NCI-H1436 treated with DMSO at 0.1 percent for 48 hours (cell line): ENCODE results near the gene TLE4.

Experiments
- DNase-seq: peaks from one replicate; lab custom pipeline; 2025; lab: John Stamatoyannopoulos, UW

The TLE4 gene

GRCh38 chr9:79572032-79572607 is 355 bp downstream of the TLE4 start:
- no peak for DNase-seq

GRCh38 chr9:79572608-79573411 is 1.0 kb downstream of the TLE4 start:
- no peak for DNase-seq

- no peak for DNase-seq
Observed at GRCh38 chr9:79573412-79573923, 1.7 kb downstream of the TLE4 start.

GRCh38 chr9:79574136-79574535 is 2.4 kb downstream of the TLE4 start:
- no peak for DNase-seq

- DNase-seq: no peak
Observed at GRCh38 chr9:79574781-79575180, 3.0 kb downstream of the TLE4 start.

- DNase-seq: no peak
Observed at GRCh38 chr9:79575547-79575946, 3.8 kb downstream of the TLE4 start.

- DNase-seq: peak; percentile 63
Observed at GRCh38 chr9:79577969-79578723, 6.4 kb downstream of the TLE4 start.

GRCh38 chr9:79578891-79579290 is 7.1 kb downstream of the TLE4 start:
- no peak for DNase-seq

GRCh38 chr9:79579624-79580023 is 7.9 kb downstream of the TLE4 start:
- DNase-seq: no peak

GRCh38 chr9:79580055-79580454 is 8.3 kb downstream of the TLE4 start:
- no peak for DNase-seq

- DNase-seq: no peak
Observed at GRCh38 chr9:79581388-79581787, 9.6 kb downstream of the TLE4 start.

- no peak for DNase-seq
Observed at GRCh38 chr9:79581794-79582193, 10.0 kb downstream of the TLE4 start.

GRCh38 chr9:79583952-79584654 is 12.3 kb downstream of the TLE4 start:
- DNase-seq: no peak

- DNase-seq: no peak
Observed at GRCh38 chr9:79584655-79584982, 12.9 kb downstream of the TLE4 start.

GRCh38 chr9:79588488-79589223 is 16.9 kb downstream of the TLE4 start:
- DNase-seq: no peak

- DNase-seq: no peak
Observed at GRCh38 chr9:79591458-79591857, 19.7 kb downstream of the TLE4 start.

GRCh38 chr9:79592726-79593493 is 21.1 kb downstream of the TLE4 start:
- no peak for DNase-seq

GRCh38 chr9:79598562-79599345 is 27.0 kb downstream of the TLE4 start:
- DNase-seq: no peak

GRCh38 chr9:79600466-79600865 is 28.7 kb downstream of the TLE4 start:
- no peak for DNase-seq
